T-helper 22 cell (primary cell): ENCODE measurements around the gene MTX1.

Experiments
- DNase-seq: peaks from one replicate; pipeline ENCODE4 v3.0.0-alpha.2; 2020; ENCODE audit warnings: low read depth

Gene MTX1

GRCh38 chr1:155263067-155263466 is 54.6 kb downstream of the MTX1 start:
- DNase-seq = no peak
